Activated T-helper 1 cell treated with Interleukin-2 at 50 U/mL for 16 hours (primary cell): ENCODE measurements around the gene DNAJC5G.

Source experiments
- DNase-seq: peaks from one replicate; pipeline ENCODE4 v3.0.0-alpha.2; 2020; ENCODE audit warnings: low read depth

DNAJC5G gene, protein sequence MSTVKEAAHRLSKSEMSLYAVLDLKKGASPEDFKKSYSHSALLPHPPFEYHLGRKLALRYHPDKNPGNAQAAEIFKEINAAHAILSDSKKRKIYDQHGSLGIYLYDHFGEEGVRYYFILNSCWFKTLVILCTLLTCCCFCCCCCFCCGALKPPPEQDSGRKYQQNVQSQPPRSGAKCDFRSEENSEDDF

DNA sequence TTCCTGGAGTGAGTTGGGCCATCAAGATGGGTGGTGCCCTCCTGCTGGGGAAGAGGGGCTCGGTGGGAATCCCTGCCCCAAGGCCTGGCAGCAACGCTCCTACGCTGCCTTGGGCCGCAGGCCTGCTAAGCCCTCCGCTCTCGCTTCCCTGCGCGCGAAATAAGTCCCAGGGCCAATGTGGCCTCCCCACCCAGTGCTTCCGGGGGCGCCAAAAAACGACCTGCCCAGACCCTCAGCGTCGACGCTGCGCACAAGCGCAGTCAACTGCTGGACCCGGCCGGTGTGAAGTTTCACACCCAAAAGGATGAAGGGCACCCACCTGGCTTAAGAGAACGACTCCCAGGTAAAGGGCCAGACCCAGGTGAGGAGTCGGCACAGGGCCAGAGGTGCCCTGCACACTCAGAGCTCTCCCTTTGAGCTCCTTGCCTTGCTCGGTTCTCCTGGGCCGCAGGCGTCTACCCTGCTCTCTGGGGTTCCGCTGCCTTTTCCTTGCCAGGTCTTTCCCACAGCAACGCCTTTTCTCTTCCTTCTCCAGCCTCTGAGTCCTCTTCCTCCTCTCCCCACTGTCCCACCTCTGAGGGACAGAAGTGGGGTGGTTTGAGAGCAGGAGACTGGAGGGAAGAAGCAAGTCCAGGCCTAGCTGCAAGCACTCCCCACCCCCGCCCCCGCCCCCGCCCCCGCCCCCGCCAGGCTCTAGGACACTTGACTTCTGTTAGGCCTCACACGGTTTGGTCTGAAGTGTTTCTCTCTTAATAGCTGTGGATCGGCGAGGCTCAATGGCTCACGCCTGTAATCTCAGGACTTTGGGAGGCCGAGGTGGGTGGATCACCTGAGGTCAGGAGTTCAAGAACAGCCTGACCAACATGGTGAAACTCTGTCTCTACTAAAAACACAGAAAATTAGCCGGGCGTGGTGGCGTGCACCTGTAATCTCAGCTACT, at the start of gene DNAJC5G:
DNAJC5G (plus strand) TSS at position 223 of the 940 bp plus-strand sequence. CDS start 1,296 bp downstream, outside the sequence.
- DNase-seq, result no peak

DNA sequence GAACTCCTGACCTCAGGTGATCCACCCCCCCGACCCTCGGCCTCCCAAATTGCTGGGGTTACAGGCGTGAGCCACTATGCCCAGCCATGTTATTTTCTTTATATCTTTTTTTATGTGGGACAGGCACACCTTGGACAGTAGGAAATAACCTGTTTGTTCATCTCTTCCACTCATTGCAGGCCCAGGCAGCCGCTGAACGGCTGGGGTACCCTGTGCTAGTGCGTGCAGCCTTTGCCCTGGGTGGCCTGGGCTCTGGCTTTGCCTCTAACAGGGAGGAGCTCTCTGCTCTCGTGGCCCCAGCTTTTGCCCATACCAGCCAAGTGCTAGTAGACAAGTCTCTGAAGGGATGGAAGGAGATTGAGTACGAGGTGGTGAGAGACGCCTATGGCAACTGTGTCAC, 49.7 kb upstream of the DNAJC5G start:
- no peak for DNase-seq

DNA sequence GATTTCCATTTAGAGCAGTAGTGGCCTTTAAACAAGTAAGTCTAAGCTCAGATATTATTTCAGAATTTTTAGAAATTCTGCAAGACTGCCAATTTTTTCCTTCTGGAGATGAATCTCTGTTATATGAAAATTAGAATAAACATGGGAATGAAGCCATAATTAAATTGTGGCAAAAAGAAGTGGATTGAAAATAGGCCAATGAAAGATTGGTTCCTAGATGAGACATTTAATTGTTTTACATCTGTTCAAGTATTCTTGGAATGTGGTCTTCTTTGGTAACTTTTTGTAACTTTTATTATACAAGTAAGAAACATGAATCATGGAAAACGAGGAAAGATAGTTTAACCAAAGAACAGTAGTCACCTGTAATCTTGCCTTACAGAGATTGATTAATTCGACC, 47.7 kb upstream of the DNAJC5G start:
- no peak for DNase-seq

DNA sequence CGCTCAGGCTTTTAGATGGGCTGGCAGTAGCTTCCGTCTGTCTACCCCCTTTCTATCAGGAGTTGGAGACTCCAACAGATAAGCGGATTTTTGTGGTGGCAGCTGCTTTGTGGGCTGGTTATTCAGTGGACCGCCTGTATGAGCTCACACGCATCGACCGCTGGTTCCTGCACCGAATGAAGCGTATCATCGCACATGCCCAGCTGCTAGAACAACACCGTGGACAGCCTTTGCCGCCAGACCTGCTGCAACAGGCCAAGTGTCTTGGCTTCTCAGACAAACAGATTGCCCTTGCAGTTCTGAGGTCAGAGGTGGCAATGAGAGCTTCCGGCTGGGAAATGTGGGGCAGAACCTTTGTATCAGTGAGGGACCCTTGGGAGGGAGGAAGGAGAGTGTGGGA, 43.3 kb upstream of the DNAJC5G start:
- DNase-seq, result no peak

- no peak for DNase-seq
Observed at GRCh38 chr2:27233341-27233740, 41.9 kb upstream of the DNAJC5G start.

- no peak for DNase-seq
Observed at GRCh38 chr2:27236136-27236535, 39.1 kb upstream of the DNAJC5G start.

DNA sequence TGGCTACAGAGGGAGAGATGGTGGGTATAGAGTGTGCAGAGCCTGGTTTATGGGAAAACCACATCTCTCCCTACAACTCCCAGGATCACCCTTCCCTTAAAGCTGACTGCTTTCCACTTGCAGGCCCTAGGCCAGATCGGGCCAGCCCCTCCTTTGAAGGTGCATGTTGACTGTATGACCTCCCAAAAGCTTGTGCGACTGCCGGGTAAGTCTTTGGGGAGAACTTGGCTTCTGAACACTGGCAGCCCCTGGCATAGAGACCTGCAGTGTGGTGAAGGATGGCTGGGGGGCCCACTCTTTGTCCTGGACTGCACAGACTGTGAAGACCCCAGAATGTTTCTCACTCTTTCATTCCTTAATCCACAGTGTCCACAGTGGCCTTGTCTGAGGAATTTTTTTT, 38.6 kb upstream of the DNAJC5G start:
- no peak for DNase-seq

DNA sequence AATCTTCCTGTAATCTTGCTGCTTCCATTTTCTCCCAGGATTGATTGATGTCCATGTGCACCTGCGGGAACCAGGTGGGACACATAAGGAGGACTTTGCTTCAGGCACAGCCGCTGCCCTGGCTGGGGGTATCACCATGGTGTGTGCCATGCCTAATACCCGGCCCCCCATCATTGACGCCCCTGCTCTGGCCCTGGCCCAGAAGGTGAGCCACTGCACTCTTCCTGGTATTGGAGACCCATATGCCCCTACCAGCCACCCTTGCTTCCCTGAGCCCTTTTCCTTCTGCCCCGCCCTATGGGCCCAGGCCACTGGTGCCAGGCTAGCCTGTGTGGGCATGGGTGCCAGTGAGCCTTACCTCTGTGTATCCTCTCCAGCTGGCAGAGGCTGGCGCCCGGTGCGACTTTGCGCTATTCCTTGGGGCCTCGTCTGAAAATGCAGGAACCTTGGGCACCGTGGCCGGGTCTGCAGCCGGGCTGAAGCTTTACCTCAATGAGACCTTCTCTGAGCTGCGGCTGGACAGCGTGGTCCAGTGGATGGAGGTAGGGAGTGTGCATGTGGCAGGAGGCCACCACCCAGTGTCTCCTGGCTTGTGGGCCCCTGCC, 37.8 kb upstream of the DNAJC5G start:
- DNase-seq, result no peak

DNA sequence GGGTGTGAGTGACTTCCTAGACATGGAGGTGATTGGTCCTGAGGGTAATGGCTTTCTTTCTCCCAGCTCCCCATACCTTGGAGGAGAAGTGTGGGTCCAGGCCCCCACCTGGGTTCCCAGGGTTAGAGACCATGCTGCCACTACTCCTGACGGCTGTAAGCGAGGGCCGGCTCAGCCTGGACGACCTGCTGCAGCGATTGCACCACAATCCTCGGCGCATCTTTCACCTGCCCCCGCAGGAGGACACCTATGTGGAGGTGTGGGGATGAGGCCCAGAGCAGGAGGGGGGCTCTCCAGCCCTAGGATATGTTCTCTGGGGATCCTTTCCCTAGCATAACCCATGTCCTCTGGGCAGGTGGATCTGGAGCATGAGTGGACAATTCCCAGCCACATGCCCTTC, 36.3 kb upstream of the DNAJC5G start:
- DNase-seq, result no peak

GRCh38 chr2:27240406-27240805, 34.8 kb upstream of the DNAJC5G start:
- no peak for DNase-seq

DNA sequence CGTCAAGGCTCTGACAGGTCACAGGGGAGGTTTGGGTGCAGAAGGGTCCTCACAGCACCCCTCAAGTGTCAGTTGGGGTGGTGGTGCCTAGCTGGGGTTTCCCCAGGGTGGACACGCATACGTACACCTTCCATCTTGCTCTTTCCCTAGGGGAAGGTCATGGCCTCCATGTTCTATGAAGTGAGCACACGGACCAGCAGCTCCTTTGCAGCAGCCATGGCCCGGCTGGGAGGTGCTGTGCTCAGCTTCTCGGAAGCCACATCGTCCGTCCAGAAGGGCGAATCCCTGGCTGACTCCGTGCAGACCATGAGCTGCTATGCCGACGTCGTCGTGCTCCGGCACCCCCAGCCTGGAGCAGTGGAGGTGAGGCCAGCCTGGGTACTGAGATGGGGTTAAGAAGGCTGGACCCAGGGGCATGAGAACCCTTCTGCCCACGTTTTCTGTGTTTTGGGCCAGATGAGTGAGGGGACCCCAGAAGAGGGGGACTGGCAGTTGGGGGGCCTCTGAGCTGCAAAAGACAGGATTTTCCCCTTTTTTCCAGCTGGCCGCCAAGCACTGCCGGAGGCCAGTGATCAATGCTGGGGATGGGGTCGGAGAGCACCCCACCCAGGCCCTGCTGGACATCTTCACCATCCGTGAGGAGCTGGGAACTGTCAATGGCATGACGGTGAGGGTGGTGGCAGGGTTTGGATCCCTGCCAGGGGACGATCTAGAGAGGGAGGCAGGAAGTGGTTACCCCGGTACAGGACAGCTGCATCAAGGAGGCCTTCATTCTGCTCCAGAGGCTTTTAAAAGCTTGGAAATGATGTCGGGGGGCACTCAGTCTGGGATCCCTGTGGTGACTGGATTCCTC, 33.2 kb upstream of the DNAJC5G start:
- DNase-seq, result no peak

GRCh38 chr2:27242614-27242951, 32.6 kb upstream of the DNAJC5G start:
- no peak for DNase-seq

DNA sequence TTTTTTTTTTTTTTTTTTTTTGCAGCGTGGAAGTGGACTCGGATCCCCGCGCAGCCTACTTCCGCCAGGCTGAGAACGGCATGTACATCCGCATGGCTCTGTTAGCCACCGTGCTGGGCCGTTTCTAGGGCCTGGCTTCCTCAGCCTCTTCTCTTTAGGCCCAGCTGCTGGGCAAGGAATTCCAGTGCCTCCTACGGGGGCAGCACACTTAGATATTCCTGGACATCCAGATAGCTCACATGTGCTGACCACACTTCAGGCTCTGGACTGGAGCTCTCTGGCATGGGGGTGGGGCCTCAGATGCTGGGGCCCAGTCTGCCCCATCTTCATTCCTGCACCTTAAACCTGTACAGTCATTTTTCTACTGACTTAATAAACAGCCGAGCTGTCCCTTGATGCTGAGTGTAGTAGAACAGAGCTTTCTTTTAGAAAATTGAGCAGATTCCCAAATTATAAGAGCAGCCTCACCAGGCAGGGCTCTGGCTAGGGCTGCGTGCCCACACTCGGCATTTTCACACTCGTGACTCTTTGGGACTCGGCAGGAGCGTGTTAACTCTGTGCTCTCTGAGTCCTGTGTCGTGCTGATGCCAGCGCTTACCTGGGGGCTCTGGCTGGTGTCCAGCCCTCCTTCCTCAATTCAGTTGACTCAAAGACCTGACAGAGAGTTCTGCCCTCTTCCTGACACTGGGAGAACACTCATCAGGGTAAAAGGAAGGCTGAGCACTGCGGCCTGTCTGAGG, 31.7 kb upstream of the DNAJC5G start:
- no peak for DNase-seq

- DNase-seq, result no peak
Observed at GRCh38 chr2:27245116-27245515, 30.1 kb upstream of the DNAJC5G start.

- no peak for DNase-seq
Observed at GRCh38 chr2:27245626-27246025, 29.6 kb upstream of the DNAJC5G start.

GRCh38 chr2:27247893-27248292, 27.3 kb upstream of the DNAJC5G start:
- no peak for DNase-seq

- no peak for DNase-seq
Observed at GRCh38 chr2:27249159-27249890, 25.9 kb upstream of the DNAJC5G start.

DNA sequence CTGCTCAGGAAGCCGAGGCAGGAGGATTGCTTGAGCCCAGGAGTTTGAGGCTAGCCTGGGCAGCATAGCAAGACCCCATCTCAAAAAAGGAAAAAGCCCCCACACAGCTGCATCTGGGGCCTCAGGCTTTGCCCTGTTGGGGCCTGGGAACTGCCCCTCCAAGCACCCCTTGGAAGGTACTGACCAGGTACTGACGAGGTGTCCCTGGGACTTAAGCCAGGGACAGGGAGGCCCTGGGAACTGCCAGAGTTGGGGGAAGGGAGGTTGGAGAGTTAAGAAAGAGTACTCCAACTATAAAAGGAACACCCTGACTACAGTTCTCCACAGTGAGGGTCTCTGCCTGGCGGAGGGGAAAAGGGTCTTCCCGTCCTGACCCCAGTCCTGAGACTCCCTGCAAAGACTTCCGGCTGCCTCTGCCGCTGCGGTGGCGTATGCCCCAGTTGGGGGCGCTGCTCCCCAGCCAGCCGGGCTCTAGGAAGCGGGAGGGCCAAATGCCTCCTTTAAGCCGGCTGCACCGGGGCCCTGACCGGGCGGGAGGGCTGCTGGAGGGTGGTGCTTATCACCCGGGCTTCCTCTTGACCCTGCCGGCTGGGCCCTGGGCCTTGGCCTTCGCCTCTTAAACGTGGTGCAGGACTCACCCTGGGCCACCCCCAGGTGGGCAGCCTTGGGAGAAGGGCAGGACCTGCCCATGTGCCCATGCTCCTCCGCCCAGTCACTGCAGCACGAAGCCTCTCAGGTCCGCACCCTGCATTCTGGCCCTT, 25.2 kb upstream of the DNAJC5G start:
- peak; percentile 22 for DNase-seq

DNA sequence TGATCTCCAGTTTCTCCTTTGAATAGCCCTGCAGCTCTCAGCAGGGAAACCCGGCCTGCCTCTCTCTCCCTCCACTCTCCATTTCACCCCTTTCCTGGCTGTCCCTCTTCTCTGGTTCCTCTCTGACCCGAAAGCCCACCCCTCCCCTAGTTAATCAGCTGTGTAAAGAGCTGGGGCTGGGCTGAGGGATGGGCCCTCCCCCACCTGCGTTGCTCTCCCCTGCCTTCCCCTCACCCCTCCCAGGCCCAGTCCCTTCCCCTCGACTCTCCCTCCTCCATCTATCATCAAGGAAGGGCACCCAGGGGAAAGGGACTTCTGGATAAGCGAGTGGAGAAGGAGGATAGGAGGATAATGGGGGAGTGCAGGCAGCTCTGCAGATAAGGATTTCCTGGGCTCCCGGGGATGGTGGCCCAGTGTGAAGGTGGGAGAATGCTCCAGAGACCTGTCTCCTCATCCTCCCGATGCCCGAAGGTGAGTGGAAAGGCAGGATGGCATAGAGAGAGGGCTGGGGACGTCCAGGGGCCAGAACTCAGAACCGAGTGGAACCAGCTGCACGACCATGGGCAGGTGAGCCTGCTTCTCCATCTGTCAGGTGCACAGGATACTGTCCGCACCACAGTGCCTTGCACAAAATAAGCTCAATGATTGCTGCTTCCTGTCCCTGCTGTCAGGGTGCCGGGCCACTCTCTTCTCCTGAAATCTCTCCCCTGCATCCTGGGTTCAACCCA, 24.4 kb upstream of the DNAJC5G start:
- DNase-seq, result no peak
